K562 (cell line): ENCODE results near the gene DMD.

Source experiments
- CTCF ChIP-seq, 3 experiments: IDR thresholded peaks in 2 of 3; conservative IDR thresholded peaks in 1 of 3; 2 replicates each; pipeline ENCODE4 v1.5.1; 2011 to 2012; ENCODE audit warnings: low read length in 3 of 3, mild to moderate bottlenecking in 3 of 3, control low read depth in 2 of 3, improper control_type of control experiment in 1 of 3, inconsistent platforms in 1 of 3, low read depth in 1 of 3, mixed read lengths in 1 of 3, moderate library complexity in 1 of 3; ENCODE audit not compliant: insufficient read depth in 2 of 3
- DPF2 ChIP-seq: fragments of 450-650 bp; IDR thresholded peaks from 2 replicates; pipeline ENCODE4 v1.6.1; 2016
- EP300 ChIP-seq: IDR thresholded peaks from 2 replicates; pipeline ENCODE4 v1.6.1; 2012; ENCODE audit warnings: low read length, improper control_type of control experiment
- GATA2 ChIP-seq: sonication (generic); formaldehyde crosslinking; IDR thresholded peaks from 2 replicates; pipeline ENCODE4 v1.4.0; 2020; ENCODE audit warnings: mild to moderate bottlenecking, missing genetic modification reagents
- HIVEP1 ChIP-seq: fragments of 250-450 bp; sonication (Bioruptor Pico); IDR thresholded peaks from 2 replicates; pipeline ENCODE4 v1.4.0; 2020; ENCODE audit warnings: mild to moderate bottlenecking
- LARP7 ChIP-seq: fragments of 450-650 bp; IDR thresholded peaks from 2 replicates; pipeline ENCODE4 v1.6.1; 2016
- NCOA2 ChIP-seq, 2 experiments: fragments of 450-650 bp; IDR thresholded peaks; 2 replicates each; pipeline ENCODE4 v1.6.1; 2018; ENCODE audit warnings: mild to moderate bottlenecking in 2 of 2, moderate library complexity in 1 of 2; ENCODE audit not compliant: partially characterized antibody in 2 of 2
- ZBTB5 ChIP-seq: fragments of 450-650 bp; IDR thresholded peaks from 2 replicates; pipeline ENCODE4 v1.6.1; 2017; ENCODE audit warnings: antibody characterized with exemption
- ZFX ChIP-seq: sonication (generic); formaldehyde crosslinking; IDR thresholded peaks from 2 replicates; pipeline ENCODE4 v1.8.0; 2022; ENCODE audit warnings: mild to moderate bottlenecking, missing genetic modification reagents, moderate library complexity
- ZNF24 ChIP-seq: fragments of 450-650 bp; IDR thresholded peaks from 2 replicates; pipeline ENCODE4 v1.6.1; 2016
- ZNF57 ChIP-seq: fragments of 450-650 bp; formaldehyde crosslinking; IDR thresholded peaks from 2 replicates; pipeline ENCODE4 v1.4.0; 2020; ENCODE audit warnings: mild to moderate bottlenecking, moderate library complexity
- ZNF609 ChIP-seq: sonication (generic); formaldehyde crosslinking; IDR thresholded peaks from 2 replicates; pipeline ENCODE4 v1.8.1; 2023; ENCODE audit warnings: missing genetic modification reagents, mild to moderate bottlenecking, borderline replicate concordance

GRCh38 chrX:31126205-31126604 lies 2085.1 kb downstream of the DMD start:
- no peak for TF ChIP-seq HIVEP1 (CRISPR knock-in tag)
- no peak for TF ChIP-seq DPF2
- no peak for TF ChIP-seq ZNF57 (CRISPR knock-in tag)
- TF ChIP-seq ZNF609 (CRISPR knock-in tag): no peak
- TF ChIP-seq ZBTB5: no peak
- no peak for TF ChIP-seq NCOA2 (IDR thresholded peaks at IDR 0.05; ENCODE audit: partially characterized antibody in 2 of 2)
- TF ChIP-seq EP300: no peak
- no peak for TF ChIP-seq GATA2
- TF ChIP-seq CTCF (IDR thresholded peaks at IDR 0.05 in 2 of 3, conservative IDR thresholded peaks at IDR 0.05 in 1 of 3; ENCODE audit: insufficient read depth in 2 of 3, low read depth in 1 of 3, low read length in 3 of 3): no peak
- TF ChIP-seq ZFX (CRISPR knock-in tag): no peak
- no peak for TF ChIP-seq ZNF24
- TF ChIP-seq LARP7: no peak
